ENCODE results near the gene EFNA1. TPM values are rescaled to one million over a fixed set of nuclear protein-coding genes. Genes with fewer than 3 reads are reported as not detected.
A peak's percentile ranks its signal among the peaks of the same experiment; 100 is the strongest.

EFNA1 gene
- total and polyA plus RNA-seq, 2 of the 8 experiments (the other 6 are each of a cell fraction or from before 2014, with no cell fraction given) = 4.9 to 14.6 TPM

GRCh38 chr1:155139895-155140629, 12.4 kb downstream of the EFNA1 start, which contains the start of gene DPM3 (continued):
- no peak; the same call in 1 of the 2 replicates for TF ChIP-seq MAX (IDR thresholded peaks at IDR 0.05)
- TF ChIP-seq JUN (IDR thresholded peaks at IDR 0.05; ENCODE audit: low read depth, low read length) = no peak
- no peak for TF ChIP-seq POU5F1 (IDR thresholded peaks at IDR 0.05; ENCODE audit: low read depth, low read length)
- peak; percentile 81 for TF ChIP-seq ASH2L (IDR thresholded peaks at IDR 0.05; ENCODE audit: low read length)
- no peak for TF ChIP-seq SUZ12 (IDR thresholded peaks at IDR 0.05; ENCODE audit: low read length)
- TF ChIP-seq YY1 (IDR thresholded peaks at IDR 0.05; ENCODE audit: low read depth, low read length) = peak; percentile 50; the same call in 1 of the 2 replicates

All from H1 (cell line).